ENCODE results near the gene CKS1B.

- TF ChIP-seq CTCF (IDR thresholded peaks at IDR 0.05; ENCODE audit: low read depth, low read length) (no peak), EZH2phosphoT487 (IDR thresholded peaks at IDR 0.05; ENCODE audit: low read depth) (no peak)
Observed at GRCh38 chr1:155011437-155012025, 37.0 kb downstream of the CKS1B start.
